Left renal cortex interstitium (tissue), 4 donors: Measurements from ENCODE around the gene PPP2R5B. TPM values are rescaled to one million over a fixed set of nuclear protein-coding genes. Genes with fewer than 3 reads are reported as not detected.
A peak's percentile ranks its signal among the peaks of the same experiment; 100 is the strongest.

Experiments used
- DNase-seq, 4 donors: peaks; one replicate each; pipeline ENCODE4 v3.0.0-alpha.2; 2013; ENCODE audit warnings: low read depth in 4 of 4, low spot score in 2 of 4, missing footprints in 1 of 4
- polyA plus RNA-seq, 4 donors: library from polyadenylated mRNA; unstranded; fragments of 120-200 nt; gene quantifications; one replicate each; pipeline ENCODE4 v1.2.1, GENCODE V29; 2013; ENCODE audit not compliant: insufficient read length in 4 of 4

The PPP2R5B gene
- polyA plus RNA-seq, result 10 to 100 TPM; 14.4 to 20.2 (median 17.2) TPM

GRCh38 chr11:64923944-64924909 is at the start of gene PPP2R5B:
TSS of gene PPP2R5B (plus strand) at chr11:64924689. CDS start at chr11:64925735, 1,046 bp downstream.
- DNase-seq, result peak; percentile 68 to 84 (median 78)

DNA sequence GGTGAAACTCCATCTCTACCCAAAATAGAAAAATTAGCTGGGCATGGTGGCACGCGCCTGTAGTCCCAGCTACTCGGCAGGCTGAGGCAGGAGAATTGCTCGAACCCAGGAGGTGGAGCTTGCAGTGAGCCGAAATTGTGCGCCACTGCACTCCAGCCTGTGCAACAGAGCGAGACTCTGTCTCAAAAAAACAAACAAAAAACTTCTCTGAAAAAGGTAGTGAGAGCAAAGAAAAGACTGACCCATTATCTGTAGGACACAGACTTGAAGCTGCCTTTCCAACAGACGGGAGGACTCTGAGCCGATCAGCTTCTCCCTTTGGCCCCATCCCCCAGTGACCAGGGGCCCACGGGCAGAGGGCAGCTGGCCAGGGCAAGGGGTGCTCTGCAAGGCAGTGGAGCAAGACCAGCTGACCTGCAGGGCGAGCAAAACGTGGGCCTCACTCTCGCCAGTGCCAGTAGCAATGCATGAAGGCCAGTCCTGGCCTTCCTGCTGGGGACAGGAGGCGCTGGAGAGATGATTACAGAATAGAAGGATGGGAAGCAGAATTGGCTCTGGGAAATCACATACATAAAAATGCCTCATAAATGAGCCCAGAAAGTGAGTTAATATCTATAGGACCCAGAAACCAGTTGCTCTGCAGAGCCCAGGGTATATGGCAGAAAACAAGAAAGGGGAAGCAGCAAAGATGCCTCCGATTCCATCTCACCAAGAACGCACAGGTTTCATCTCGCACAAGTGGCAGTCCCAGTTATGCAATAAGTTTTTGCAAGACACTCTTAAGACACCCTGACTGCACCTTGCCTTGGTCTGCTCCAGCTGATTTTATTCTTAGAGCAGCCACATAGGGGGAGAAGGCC is 48.9 kb upstream of the PPP2R5B start:
- no peak for DNase-seq

DNA sequence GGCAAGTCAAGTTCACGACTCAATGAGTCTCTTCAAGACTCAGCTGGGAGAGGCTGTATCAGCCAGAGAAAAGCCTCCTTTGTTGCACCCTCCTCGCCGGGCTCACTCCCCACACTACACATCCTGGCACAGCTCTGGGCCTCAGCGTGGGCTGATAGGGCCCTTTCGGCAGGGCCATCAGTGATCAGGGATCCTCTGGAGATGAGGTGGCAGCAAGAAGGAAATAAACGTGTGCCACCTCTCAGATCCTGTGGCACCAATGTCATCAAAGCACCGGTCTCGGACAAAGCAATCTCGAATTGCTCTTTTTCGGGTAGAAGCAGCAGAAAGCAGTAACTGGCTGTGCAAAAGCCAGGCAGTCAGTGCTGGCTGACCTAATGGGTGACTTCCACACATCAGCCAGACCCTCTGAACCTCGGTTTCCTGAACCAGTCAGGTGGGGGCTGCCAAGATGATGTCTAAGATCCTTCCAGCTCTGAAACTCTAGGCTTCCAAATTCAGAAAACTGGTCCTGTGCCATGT is 48.2 kb upstream of the PPP2R5B start:
- DNase-seq, result no peak

DNA sequence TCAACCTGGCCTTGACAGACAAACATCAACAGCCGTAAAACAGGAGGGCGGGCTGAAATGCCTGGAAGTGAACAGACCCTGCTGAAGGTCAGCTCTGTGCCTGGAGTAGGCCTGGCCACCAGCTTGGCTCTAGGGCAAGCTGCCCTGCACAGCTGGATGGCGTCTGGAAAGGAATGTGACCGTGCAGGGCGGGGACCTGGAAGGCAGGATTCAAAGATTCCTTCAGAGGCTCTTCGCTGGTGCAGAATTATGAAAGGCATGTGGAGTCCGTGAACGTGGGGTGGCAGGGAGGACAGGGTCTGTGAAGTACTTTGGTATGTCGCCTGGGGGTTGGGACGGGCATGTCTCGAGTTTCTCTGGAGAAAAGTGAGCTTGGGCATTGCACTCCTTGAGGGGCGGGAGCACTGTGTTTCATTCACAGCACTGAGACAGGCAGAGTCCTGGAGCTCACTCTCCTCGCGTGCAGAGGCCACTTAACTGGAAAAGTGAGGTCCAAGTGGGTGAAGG is 47.6 kb upstream of the PPP2R5B start:
- DNase-seq, result no peak

- no peak for DNase-seq
Measured at GRCh38 chr11:64877390-64878222, 46.9 kb upstream of the PPP2R5B start.

GRCh38 chr11:64878223-64878493 is 46.3 kb upstream of the PPP2R5B start:
- DNase-seq, result no peak

DNA sequence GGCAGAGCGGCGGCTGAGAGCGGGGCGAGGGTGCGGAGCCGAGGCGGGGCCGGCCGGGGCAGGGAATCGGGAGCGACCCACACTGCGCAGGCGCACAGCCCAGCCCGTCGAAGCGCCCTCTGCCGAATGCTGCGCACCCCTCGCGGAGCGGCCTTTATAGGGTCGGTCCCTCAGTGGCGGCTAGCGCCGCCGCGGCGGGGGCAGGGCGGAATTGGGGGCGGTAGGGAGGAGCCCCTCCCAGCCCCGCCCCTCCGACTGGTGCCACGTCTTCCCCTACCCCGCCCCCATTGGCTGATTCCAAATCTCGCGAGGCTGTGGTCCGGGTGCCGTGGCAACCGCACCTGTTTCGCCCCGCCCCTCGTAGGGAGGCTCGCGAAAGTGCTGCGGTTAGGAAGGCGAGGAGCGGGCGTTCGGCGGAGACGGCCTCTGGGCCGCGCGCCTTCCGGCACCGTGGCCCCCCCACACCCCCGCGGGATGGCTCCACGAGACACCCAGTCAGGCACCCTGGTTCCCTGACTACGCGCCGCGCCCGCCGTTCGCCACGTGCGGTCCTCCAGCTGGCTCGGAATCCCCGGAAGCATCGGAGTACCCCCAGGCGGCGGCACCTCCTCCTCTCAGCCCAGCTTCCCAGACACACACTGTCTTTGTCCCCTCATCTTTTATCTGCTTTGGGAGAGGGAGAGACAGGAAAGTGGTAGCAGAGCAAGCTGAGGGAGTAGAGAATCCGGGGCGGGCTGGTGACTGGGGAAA is 45.8 kb upstream of the PPP2R5B start, which contains the start of gene EHD1:
TSS of gene EHD1 (minus strand) at position 128 of the 750 bp plus-strand sequence. CDS start 157 bp downstream, outside the sequence.
- peak; percentile 87 to 98 (median 96) for DNase-seq

DNA sequence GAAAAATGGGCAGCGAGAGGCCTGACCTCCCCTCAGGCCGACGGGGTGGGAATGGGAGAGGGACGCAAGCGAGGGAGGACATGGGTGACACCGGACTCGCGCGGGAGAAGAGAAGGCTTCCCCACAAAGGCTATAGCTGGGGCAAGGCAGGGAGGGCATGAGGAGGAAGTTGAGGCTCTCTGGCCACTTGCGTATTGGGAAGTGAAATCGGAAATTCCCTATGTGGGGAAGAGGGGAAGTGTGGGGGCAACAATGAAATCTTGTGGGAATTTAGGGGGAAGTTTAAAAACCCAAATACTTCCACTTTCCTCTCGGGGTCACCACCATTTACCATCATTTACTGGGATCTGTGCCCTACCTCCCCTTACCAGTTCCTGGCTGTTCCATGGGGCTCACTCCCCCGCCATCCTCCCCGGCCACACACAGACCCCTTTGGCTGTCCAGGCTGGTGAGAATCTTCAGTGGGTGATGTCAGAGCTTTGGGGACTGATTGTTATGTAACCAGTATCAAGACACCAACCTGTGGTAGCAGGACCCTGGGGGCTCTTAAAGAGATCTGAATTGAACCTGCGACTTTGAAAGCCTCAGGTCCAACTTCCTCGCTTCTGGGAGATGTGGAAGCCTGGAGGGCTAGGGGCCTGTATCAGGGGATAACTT is 45.1 kb upstream of the PPP2R5B start:
- DNase-seq, result no peak

GRCh38 chr11:64880240-64881001 is 44.1 kb upstream of the PPP2R5B start:
- no peak for DNase-seq

- no peak for DNase-seq
Measured at GRCh38 chr11:64881476-64881875, 43.0 kb upstream of the PPP2R5B start.

- DNase-seq, result no peak
Measured at GRCh38 chr11:64882243-64882642, 42.2 kb upstream of the PPP2R5B start.

- no peak for DNase-seq
Measured at GRCh38 chr11:64883575-64883974, 40.9 kb upstream of the PPP2R5B start.

DNA sequence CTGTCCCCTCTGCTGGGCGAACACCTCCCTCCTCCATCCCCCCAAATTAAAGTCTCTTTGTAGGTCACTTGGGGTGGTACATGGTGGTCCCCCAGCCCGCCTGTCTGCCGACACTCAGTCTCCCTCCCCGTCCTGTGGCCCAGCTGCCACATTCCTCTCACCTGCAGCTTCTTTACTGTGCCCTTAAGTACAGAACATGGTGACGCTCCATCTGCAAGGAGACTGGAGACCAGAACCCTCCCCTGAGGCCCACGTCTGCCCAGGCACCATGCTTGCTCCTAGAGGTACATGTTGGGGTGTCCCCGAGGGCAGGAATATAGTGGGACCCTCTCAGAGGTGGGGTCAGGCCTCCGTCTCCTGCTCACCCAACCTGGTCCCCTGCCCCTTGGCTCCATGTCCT is 40.5 kb upstream of the PPP2R5B start:
- DNase-seq, result no peak

DNA sequence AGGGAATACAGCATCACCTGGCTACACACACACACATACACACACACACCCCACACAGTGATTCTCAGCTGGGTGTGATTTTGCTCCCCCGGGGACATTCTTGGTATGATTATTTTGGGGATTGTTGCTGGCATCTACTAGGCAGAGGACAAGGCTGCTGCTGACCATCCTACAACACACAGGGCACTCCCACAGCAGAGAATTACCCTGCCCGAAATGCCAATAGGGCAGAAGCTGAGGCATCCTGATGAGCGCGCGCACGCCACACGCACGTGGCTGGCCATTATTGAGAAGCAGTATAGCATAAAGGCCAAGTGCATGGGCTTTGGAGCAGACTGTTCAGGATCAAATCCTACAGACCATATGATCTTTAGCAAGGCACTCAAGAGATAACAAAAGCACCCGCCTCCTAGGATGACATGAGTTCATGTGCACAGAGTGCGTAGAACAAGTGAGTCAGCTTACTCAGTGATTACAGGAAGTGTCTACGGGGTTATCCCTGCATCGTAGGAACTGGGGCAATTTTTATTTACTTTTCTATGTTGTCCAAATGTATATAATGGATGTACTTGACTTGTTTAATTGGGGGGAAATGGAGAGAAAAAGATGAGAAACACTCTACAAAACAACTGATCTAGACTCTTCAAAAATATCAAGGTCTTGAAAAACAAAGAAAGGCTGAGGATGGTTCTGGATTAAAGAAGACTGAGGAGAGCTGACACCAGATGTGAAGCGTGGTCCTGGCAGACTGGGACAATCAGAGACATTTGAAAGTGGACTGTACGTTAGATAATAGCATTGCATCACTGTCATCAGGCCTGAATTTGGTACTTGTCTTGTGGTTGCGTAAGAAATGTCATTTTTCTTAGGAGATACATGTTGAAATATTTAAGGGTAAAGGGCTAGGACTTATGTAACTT is 38.9 kb upstream of the PPP2R5B start:
- no peak for DNase-seq

- DNase-seq, result no peak
Measured at GRCh38 chr11:64887234-64887756, 37.2 kb upstream of the PPP2R5B start.

GRCh38 chr11:64887757-64888405 is 36.6 kb upstream of the PPP2R5B start:
- DNase-seq, result peak in 1 of 4 donors; percentile 61
